22Rv1 (cell line): ENCODE data around the gene SLC25A36.
"Not testable (repeated sequence)": the region's sequence is repeated elsewhere in the genome, so short reads cannot be mapped to it uniquely, and the experiment has no call there.

ENCODE experiments used
- H3K27ac ChIP-seq: fragments of 450-650 bp; 2 replicates; pipeline ENCODE4 v1.5.1; 2017
- CTCF ChIP-seq: fragments of 450-650 bp; IDR thresholded peaks from 2 replicates; pipeline ENCODE4 v1.5.1; 2017; ENCODE audit warnings: mild to moderate bottlenecking
- ZFX ChIP-seq: fragments of 450-650 bp; IDR thresholded peaks from 2 replicates; pipeline ENCODE4 v1.6.1; 2017; ENCODE audit warnings: antibody characterized with exemption, borderline replicate concordance

SLC25A36 gene

DNA sequence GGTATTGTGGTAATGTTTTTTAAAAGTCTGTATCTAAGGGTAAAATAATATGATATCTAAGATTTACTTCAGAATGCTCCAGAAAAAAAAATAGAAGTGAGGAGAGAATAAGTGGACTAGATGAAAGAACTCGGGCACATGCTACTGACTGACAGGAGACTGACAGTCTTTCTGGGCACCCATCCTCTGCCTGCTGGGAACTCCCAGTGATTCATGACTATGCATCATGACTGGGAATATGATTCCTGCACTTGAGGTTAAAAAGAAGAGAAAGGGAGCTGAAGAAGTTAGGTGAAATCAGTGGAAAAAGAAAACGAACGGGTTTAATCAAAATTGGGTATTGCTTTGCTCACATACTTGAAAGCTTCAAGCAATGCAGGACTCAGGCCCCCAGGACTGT, 73.8 kb downstream of the SLC25A36 start:
- H3K27ac ChIP-seq = no peak overlapping the region
- TF ChIP-seq ZFX = no peak
- TF ChIP-seq CTCF = no peak

DNA sequence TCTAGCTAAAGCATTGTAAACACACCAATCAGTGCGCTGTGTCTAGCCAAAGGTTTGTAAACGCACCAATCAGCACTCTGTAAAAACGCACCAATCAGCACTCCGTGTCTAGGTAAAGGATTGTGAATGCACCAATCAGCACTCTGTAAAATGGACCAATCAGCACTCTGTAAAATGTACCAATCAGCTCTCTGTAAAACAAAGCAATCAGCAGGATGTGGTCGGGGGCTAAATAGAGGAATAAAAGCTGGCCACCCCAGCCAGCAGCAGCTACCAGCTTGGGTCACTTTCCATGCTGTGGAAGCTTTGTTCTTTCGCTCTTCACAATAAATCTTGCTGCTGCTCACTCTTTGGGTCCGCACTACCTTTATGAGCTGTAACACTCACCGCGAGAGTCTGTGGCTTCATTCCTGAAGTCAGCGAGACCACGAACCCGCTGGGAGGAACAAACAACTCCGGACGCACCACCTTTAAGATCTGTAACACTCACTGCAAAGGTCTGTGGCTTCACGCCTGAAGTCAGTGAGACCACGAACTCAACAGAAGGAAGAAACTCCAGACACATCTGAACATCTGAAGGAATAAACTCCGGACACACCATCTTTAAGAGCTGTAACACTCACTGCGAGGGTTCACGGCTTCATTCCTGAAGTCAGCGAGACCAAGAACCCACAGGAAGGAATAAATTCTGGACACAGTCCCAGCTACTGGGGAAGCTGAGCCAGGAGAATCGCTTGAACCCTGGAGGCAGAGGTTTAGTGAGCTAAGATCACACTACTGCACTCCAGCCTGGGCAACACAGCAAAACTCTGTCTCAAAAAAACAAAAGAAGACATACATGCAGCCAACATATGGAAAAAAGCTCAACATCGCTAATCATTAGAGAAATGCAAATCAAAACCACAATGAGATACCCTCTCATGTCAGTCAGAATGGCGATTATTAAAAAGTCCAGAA, 76.0 kb downstream of the SLC25A36 start:
- not testable (repeated sequence) for H3K27ac ChIP-seq

- no peak overlapping the region for H3K27ac ChIP-seq
- TF ChIP-seq ZFX = no peak
- TF ChIP-seq CTCF = no peak
Observed at GRCh38 chr3:141019244-141019643, 77.6 kb downstream of the SLC25A36 start.

GRCh38 chr3:141020143-141020830, 78.7 kb downstream of the SLC25A36 start:
- no peak overlapping the region for H3K27ac ChIP-seq
- no peak for TF ChIP-seq ZFX
- TF ChIP-seq CTCF = no peak

DNA sequence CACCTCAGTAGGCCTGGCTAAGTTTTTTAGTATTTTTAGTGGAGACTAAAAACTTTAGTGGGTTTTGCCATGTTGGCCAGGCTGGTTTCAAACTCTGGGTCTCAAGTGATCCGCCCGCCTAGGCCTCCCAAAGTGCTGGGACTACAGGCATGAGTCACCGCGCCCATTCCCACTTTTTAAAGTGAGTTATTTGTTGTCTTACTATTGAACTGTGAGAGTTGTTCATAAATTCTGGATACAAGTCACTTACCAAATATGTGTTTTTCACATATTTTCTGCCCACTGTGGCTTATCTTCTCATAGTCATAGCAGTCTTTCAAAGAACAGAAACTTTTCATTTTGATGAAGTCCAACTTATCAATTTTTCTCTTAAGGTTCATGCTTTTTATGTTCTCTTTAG, 79.6 kb downstream of the SLC25A36 start:
- TF ChIP-seq CTCF (no peak), ZFX (no peak)
- H3K27ac ChIP-seq = no peak overlapping the region
